KMS-11 (cell line): Measurements from ENCODE around the gene TMSB15C.

Experiments used
- H2AFZ ChIP-seq: fragments of 200-600 bp; sonication (generic); 2 replicates; pipeline ENCODE4 v1.6.1; 2016; ENCODE audit warnings: antibody characterized with exemption, mixed run types, low read depth
- H3K27ac ChIP-seq: fragments of 200-600 bp; sonication (generic); 2 replicates; pipeline ENCODE4 v1.6.1; 2016; ENCODE audit warnings: mild to moderate bottlenecking, mixed run types
- H3K27me3 ChIP-seq: fragments of 200-600 bp; sonication (generic); 2 replicates; pipeline ENCODE4 v1.6.1; 2017; ENCODE audit warnings: mild to moderate bottlenecking, low read depth, mixed run types, moderate library complexity; ENCODE audit not compliant: insufficient read depth
- H3K36me3 ChIP-seq: fragments of 200-600 bp; sonication (generic); 2 replicates; pipeline ENCODE4 v1.6.1; 2017; ENCODE audit warnings: mild to moderate bottlenecking, mixed run types; ENCODE audit not compliant: insufficient read depth
- H3K4me1 ChIP-seq: fragments of 200-600 bp; sonication (generic); 2 replicates; pipeline ENCODE4 v1.6.1; 2016; ENCODE audit warnings: mild to moderate bottlenecking, low read depth, mixed run types; ENCODE audit not compliant: poor library complexity, severe bottlenecking
- H3K4me2 ChIP-seq: fragments of 200-600 bp; sonication (generic); 2 replicates; pipeline ENCODE4 v1.7.0; 2016; ENCODE audit warnings: mild to moderate bottlenecking, mixed run types
- H3K4me3 ChIP-seq: fragments of 200-600 bp; sonication (generic); IDR thresholded peaks from 2 replicates; pipeline ENCODE4 v1.6.1; 2017; ENCODE audit warnings: low read depth, low read length, mixed read lengths; ENCODE audit not compliant: insufficient read depth
- H3K79me2 ChIP-seq: fragments of 200-600 bp; sonication (generic); 2 replicates; pipeline ENCODE4 v1.6.1; 2016; ENCODE audit warnings: low read depth, mixed run types; ENCODE audit not compliant: insufficient read depth
- H3K9ac ChIP-seq: fragments of 200-600 bp; sonication (generic); 2 replicates; pipeline ENCODE4 v1.6.1; 2016; ENCODE audit warnings: mild to moderate bottlenecking, mixed run types
- H4K20me1 ChIP-seq: fragments of 200-600 bp; sonication (generic); 2 replicates; pipeline ENCODE4 v1.6.1; 2016; ENCODE audit warnings: mild to moderate bottlenecking, mixed run types; ENCODE audit not compliant: insufficient read depth
- TF ChIP-seq, protein P1 (sequence below): fragments of 200-600 bp; sonication (generic); conservative IDR thresholded peaks from 2 replicates; pipeline ENCODE4 v1.6.1; 2017; ENCODE audit warnings: low read depth, mild to moderate bottlenecking, antibody characterized with exemption, low read length, moderate library complexity, mixed read lengths

TMSB15C gene

GRCh38 chrX:104047171-104047570 lies 28.9 kb downstream of the TMSB15C start:
- Histone ChIP-seq H2AFZ (no peak overlapping the region), H3K79me2 (no peaks in the 10 kb centered on the region), H3K4me1 (no peaks in the 10 kb centered on the region), H3K4me2 (no peak overlapping the region), H3K27ac (no peak overlapping the region), H3K36me3 (no peaks in the 10 kb centered on the region), H3K4me3 (no peak overlapping the region), H3K27me3 (no peaks in the 10 kb centered on the region), H4K20me1 (no peaks in the 10 kb centered on the region), H3K9ac (no peak overlapping the region)
- TF ChIP-seq, protein P1, sequence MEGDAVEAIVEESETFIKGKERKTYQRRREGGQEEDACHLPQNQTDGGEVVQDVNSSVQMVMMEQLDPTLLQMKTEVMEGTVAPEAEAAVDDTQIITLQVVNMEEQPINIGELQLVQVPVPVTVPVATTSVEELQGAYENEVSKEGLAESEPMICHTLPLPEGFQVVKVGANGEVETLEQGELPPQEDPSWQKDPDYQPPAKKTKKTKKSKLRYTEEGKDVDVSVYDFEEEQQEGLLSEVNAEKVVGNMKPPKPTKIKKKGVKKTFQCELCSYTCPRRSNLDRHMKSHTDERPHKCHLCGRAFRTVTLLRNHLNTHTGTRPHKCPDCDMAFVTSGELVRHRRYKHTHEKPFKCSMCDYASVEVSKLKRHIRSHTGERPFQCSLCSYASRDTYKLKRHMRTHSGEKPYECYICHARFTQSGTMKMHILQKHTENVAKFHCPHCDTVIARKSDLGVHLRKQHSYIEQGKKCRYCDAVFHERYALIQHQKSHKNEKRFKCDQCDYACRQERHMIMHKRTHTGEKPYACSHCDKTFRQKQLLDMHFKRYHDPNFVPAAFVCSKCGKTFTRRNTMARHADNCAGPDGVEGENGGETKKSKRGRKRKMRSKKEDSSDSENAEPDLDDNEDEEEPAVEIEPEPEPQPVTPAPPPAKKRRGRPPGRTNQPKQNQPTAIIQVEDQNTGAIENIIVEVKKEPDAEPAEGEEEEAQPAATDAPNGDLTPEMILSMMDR: no peak

DNA sequence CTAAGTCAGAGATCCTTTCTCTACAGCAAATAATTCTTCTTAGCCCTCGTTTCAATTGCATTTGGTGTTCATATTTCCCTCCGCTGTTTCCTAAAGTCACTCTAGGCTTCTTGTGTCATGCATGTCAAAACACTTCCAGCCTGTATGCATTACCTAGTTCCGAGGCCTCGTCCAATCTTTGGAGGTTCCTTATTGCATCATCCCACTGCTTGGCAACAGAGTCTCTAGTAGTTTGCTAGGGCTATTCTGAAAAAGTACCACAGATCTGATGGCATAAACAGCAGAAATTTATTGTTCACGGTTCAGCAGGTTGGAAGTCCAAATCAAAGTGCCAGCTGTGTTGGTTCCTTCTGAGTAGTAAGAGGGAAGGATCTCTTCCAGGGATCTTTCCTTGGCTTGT lies 30.4 kb downstream of the TMSB15C start:
- H4K20me1 ChIP-seq: no peaks in the 10 kb centered on the region

DNA sequence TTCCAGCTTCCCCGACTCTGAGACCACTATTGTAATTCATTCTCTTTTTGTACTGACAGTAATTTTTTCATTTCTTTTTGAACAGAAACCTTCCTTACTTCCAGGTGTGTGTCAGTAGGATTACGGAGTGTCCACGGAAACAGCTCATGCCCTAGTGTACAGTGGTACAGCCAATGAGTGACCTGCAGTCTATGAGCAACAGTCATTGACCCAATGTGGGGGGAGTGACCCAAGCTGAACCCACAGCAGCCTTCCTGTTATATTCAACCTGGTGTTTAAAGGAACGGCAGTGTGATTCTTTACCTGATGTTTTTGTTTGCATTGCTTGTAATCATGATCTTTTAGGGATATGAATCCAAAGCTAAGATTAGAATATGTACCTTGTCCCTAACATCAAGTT lies 35.0 kb downstream of the TMSB15C start:
- no peaks in the 10 kb centered on the region for H3K4me1 ChIP-seq
- H3K27ac ChIP-seq: no peak overlapping the region
- no peak overlapping the region for H3K9ac ChIP-seq
- H3K4me3 ChIP-seq: no peak overlapping the region
- H4K20me1 ChIP-seq: no peaks in the 10 kb centered on the region
- no peaks in the 10 kb centered on the region for H3K36me3 ChIP-seq
- no peak overlapping the region for H2AFZ ChIP-seq
- no peaks in the 10 kb centered on the region for H3K79me2 ChIP-seq
- TF ChIP-seq, protein P1: no peak
- no peaks in the 10 kb centered on the region for H3K27me3 ChIP-seq
- no peak overlapping the region for H3K4me2 ChIP-seq

More for the DNA sequence above, 30.4 kb downstream of the TMSB15C start:
- Histone ChIP-seq H3K4me2 (no peak overlapping the region), H2AFZ (no peak overlapping the region), H3K27me3 (no peaks in the 10 kb centered on the region), H3K36me3 (no peaks in the 10 kb centered on the region), H3K4me3 (no peak overlapping the region), H3K79me2 (no peaks in the 10 kb centered on the region), H3K4me1 (no peaks in the 10 kb centered on the region), H3K27ac (no peak overlapping the region), H3K9ac (no peak overlapping the region)
- TF ChIP-seq, protein P1: no peak

DNA sequence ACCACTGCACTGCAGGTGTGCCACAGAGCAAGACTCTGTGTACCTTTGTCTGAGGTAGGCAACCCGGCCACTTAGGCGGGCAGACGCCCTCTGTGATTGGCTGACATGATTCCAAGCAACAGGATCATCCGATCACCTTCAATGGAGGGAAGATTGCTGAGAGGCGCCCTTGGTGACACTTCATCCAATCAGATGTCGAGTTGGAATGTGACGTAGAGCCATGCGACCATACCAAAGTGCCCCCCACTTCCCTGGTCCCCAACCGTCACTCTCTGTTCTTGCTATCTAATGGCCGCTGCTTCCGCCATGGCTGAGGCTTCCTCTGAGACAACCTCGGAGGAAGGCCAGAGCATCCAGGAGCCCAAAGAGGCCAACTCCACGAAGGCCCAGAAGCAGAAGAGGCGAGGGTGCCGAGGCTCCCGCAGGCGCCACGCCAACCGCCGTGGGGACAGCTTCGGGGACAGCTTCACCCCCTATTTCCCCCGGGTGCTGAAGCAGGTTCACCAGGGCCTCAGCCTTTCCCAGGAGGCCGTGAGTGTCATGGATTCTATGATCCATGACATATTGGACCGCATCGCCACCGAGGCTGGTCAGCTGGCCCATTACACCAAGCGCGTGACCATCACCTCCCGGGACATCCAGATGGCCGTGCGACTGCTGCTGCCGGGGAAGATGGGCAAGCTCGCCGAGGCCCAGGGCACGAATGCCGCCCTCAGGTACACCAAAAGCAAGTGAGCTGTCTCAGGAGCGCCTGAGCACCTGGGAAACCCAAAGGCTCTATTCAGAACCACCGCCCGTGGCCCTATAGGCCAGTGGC lies 36.1 kb downstream of the TMSB15C start, which contains the start of gene H2BW2:
TSS of gene H2BW2 (plus strand) at position 268 of the 817 bp plus-strand sequence. CDS start at position 307, 39 bp downstream.
- no peak within 1 kb of the TSS for H3K4me2 ChIP-seq
- no peak within 1 kb of the TSS for H2AFZ ChIP-seq
- H3K79me2 ChIP-seq: no peaks in the 10 kb centered on the region
- H3K36me3 ChIP-seq: no peaks in the 10 kb centered on the region
- no peaks in the 10 kb centered on the region for H3K27me3 ChIP-seq
- H3K9ac ChIP-seq: no peak within 1 kb of the TSS
- no peak within 1 kb of the TSS for H3K4me3 ChIP-seq
- TF ChIP-seq, protein P1: no peak
- H3K4me1 ChIP-seq: no peaks in the 10 kb centered on the region
- H3K27ac ChIP-seq: no peak within 1 kb of the TSS
- no peaks in the 10 kb centered on the region for H4K20me1 ChIP-seq
